HG03571 (cell line): ENCODE data around the gene DNAH6.

ENCODE experiments used
- ATAC-seq: cut with Tn5 transposase; IDR thresholded peaks from one replicate; pipeline ENCODE4 v1.9.1; 2021; ENCODE audit not compliant: unreplicated experiment

DNAH6 gene

DNA sequence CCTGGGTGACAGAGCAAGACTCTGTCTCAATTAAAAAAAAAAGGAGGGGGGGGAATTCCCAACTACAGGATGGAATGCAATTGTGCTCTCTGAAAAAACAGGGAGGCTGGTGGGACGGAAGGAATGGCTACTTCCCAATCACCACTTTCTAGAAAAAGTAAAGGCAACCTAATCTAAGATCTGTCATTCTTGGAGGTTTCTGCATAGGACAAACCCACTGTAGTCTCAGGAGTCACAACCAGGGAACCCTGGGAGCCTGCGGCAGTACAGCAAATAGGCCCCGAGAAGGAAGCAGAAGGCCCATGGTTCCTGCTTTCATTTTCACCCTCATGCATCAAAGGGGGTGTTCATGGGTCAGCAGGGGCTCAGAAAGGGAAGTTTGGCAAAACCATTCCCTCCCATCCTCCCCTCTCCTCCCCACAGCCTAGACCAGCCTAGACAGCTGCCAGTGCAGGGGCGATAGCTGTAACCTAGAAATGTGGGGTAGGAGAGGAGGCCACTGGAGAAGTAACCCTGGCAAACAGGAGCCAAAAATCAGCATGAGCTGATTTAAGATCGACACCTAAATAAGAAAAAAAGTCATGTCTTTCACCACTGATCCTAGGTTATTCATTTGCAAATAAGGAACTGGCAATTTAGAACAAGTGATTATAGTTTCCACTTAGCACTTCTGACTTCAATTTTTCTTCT lies 316.6 kb downstream of the DNAH6 start:
- ATAC-seq = peak; percentile 89

DNA sequence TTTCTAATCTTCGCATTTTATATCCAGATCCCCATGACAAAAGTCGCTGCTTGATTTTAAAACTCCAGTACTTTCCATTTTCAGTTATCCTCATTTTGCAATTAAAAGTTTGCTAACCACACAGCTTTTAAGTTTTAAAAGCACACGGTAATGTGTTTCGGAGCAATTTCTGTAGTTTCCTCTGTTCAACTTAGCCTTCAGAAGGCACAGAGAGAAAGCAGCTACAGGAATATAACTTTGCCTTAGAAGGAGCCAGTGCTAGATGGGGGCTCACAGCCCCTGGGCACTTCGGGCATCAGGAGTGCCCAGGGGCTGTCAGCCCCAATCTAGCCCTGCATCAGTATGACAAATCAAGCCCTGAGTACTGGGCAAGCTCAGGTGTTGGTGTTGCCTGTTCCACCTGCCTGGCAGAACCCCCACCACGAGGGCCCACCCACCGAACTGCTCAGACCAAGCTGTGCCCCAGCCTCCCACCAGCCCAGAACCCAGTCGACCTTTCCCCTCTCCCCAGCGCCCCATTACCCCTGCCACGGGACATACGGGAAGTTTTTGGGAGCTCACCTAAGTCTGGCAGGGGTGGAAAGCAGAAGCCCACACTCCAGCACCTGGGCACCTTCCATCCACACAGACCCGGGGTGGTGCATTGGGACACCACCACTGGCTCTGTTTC lies 317.3 kb downstream of the DNAH6 start:
- ATAC-seq = no peak

DNA sequence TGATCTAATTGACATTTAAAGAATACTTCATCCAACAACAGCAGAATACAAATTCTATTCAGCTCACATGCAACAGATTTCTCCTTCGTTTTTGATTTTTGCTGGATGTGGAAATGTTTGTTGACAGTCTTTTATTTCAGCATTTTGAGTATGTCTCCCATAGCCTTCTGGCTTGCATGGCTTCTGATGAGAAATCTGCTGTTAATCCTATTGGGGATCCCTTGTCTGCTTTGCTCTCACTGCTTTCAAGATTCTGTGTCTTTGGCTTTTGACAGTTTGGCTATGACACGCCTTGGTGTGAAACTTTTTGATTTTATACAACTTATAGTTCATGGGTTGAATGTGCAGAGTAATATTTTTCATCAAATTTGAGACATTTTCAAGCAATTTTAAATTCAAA lies 319.9 kb downstream of the DNAH6 start:
- no peak for ATAC-seq

DNA sequence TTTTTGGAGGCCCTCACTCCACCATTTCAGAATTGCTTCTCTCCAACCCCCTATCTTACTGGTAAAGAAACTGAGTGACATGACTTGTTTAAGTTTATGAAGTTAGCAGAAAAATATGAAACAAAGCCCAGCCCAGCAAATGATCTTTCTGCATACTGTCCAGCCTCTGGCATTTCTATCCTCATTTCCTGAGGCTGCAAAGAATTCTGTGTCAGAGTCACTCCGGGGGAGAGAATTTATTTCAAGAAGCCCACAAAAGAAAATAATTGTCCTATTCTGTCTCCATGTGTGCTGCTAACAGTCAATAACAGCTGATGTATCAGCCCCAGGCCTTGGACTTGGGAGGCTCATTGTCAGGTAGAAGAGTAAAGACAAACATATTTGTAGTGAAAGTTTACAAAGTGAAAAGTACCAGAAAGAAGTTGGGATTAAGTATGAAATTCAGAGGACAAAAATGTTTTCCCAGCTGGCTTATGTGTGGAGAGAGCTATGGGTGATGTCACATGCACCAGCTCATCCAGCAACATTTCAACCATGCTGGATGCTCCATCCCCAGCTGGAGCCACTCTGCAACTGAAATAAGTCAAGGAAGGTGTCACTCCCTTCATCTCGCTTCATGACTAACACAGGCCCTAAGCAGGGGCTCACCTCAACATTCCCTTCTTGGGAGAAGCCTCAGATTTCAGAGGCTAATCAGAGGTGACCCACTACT lies 322.3 kb downstream of the DNAH6 start:
- no peak for ATAC-seq

DNA sequence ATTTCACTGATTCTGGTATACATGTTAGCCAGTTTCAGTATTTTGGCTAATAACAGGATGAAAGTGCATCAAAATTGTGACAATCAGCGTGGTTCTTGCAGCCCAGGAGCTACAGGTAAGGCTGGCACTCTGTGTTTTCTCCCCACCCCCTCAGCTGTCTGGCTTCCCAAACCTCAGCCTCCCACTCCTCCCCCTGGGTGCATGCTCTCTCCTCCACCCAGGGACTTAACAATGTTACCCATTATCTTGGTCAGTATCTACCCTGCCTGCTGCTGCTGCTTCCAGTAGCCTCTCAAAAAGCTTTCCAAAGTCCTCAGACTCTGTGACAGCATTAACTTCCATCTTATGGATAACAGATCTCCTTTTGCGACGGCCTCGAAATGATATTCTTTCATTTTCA lies 323.6 kb downstream of the DNAH6 start:
- ATAC-seq = no peak

DNA sequence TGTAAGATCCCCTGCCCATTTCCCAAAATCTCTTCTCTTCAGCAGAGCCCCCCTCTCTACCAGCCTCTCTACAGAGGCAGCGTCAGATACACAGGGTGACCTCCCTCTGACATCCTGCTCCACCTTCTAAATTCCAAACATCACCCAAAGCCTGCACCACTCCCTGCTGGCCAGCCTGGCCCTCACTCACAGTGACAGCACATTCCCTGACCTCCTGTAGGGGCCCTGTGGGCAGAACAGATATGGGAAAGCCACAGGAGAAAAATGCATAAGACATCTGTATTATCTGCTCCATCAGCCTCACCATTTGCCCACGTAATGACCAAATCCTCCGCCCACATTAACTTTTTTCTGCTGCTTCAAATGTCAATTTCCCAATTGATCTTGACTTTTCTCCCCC lies 324.0 kb downstream of the DNAH6 start:
- ATAC-seq = no peak

DNA sequence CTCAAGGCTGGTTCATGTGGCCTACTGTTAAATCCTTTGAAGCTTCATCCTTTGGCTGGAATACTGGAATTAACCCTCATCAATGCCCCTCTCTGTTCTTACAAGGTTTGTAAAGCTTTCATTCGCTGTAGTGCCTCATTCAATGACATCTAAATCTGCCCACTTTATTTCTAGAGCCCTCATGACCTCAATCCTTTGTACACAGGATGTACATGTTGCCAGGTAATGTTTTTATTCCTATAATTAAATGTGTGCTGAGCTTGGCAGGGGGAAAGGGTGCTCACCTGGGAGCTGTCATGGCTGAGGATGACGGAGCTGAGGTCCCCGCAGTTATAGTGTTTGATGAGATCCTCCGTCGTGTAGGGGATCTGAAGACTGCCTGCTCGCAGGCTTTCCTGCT lies 325.3 kb downstream of the DNAH6 start:
- no peak for ATAC-seq

DNA sequence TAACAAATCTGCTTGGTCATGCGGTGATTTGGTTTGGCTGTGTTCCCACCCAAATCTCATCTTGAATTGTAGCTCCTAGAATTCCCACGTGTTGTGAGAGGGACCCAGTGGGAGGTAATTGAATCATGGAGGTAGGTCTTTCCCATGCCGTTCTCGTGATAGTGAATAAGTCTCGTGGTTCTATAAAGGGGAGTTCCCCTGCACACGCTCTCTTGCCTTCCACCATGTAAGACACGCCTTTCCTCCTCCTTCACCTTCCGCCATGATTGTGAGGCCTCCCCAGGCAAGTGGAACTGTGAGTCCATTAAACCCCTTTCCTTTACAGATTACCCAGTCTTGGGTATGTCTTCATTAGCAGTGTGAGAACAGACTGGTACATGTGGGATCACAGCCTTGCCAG lies 327.8 kb downstream of the DNAH6 start:
- no peak for ATAC-seq

DNA sequence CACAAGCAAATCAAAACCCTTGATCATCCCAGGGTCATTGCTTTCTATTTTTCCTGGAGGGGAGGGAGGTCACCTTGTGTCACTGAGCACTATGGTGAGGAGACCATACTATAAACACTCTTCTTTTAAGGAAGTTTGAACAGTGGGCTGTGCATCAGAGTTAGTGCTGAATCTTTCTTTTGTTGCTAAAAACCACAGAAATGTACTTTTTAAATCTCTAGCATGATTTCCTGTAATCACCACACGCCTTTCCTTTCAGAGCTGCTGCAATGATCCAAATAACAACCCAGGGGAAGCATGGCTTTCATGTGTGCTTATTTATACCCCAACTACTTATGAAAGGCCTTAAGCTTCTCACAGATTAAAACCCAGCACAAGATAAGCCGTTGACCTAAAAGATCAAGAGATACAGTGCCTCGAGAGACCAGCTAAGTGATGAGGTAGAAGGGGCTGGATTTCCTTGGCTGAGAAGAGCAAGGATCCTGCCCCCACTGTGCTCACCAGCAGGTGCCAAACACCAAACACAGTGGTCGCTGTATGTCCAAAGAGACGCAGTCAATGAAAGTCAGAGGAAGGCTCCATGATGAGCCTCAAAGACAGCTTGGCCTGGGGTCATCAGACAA lies 329.9 kb downstream of the DNAH6 start:
- no peak for ATAC-seq

DNA sequence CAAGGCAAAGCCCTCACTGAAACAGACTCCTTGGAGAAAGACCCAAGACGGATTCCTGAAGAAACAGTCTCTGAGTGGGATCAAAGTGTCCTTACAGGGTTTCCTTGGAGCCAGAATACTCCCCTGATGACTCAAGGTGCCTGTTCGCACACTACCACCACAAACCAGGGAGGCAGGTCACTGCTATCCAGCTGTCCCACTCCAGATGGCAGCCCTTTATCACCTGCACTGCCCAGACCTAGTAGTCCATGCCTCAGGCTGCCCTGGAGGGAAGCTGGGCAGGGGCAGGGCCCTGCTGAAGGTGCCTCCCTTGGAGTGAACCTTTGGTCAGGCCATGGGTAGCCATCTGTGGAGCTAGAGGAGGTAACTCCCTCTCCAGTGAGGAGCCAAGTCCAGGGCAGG lies 330.4 kb downstream of the DNAH6 start:
- ATAC-seq = no peak

DNA sequence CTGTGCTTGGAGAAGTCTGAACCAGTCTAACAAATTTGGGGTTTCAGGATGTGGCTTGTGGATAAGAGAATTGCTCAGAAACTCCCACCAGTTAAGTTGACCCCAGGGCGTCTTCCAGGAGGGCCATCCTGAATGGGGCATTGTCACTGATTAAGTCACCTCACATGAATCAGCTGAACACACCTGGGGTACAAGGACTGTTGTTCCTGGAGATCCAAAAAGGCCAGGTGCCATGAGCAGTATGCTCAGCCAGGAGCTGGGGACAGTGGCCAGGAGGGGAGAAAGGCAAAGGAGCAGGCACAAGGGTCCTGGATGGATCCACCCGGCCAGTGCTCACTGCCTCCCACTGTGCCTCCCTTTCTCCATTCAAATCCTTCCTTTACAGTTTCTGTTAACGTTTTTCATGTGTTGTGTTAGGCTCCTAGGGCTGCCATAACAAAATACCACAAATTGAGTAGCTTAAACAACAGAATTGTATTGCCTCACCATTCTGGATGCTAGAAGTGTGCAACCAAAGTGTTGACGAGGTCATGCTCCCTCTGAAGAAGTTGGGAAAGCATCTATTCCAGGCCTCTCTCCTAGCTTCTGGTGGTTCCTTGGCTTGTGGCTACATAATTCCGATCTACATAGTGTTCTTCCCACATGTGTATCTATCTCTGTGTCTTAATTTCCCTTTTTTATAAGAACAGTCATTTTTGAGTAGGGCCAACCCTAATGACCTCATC lies 331.2 kb downstream of the DNAH6 start:
- ATAC-seq = no peak

DNA sequence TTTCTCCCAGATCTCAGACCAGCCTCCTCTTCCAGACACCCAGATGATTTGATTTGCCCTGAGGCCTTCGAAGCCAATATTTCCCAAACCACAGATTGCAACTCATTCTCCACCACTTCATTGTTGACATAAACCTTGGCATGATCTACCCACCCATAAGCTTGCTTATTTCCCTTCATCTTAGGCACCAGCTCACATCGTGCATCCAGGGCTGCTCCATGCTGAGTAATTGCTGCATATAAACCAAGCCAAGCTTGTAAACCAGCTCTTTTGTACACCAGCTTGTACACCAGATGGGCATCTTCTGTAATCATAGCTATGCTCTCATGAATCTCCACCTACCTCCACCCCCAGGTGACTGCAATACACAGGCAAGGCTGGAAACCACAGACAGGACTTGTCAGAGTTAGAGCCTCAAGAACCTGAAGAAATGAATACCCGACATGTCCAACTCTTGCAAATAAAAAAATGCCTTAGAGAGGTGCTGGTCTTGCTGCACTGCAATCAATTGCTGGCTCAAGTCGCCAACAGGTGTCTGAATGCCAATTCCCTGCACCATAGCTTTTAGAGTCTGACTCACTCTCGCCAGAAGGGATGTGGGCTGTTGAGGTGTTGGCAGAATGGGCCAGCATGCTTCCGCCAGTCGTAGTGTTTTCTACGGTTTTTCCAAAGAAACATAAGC lies 333.1 kb downstream of the DNAH6 start:
- no peak for ATAC-seq

DNA sequence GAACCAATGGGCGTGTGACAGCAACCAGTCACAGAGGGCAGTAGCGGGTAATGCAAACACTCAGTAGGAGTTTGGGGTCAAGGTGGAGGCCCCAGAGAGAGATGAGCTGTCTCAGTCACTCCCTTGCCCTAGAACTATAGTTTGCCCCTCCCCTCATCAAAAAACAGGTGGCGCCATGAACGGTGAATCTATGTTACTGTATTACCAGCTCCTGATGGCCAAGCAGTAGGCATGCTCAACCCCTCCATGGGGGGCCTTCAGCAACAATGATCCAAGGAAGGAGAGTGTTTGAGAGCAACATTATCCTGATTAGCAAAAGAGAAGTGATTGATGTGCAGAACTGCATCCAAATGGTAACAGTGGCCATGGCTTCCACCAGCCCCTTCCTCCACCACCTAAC lies 334.2 kb downstream of the DNAH6 start:
- ATAC-seq = no peak

DNA sequence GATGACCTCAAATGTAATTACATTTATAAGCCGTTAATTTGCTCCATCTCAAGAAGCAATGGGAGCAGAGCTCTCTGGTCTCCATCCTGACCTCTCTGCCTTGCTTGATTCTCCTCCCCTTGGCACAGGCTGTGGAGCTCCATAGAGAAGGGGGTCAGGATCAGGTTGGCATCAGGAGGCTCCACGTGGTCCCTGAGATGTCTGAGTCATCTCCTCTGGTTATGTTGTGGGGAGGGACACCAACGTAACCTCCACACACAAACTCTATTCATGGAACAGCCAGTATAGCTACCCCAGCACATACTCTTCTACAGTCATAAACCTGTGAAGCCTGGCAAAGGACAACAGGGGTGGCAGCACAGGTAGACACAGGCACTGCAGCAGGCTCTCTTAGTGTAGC lies 335.6 kb downstream of the DNAH6 start:
- ATAC-seq = no peak

DNA sequence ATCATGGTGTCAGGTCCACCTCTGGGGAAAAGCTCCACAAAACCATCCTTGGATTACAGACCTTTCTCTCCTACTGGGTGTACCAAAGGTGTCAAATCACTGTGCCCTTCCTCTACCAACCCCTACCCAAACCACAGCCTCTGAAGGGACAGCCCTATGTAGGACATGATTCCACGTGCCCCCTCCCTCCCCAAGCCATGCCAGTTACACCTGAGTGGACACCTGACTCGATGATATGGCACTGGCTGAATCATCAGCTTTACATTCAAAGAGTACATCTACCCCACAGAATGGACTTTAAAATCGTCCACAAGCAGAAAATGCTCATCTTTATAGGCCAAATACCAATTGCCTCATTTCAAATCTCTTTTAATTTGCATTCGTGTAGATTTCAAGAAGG lies 338.6 kb downstream of the DNAH6 start:
- ATAC-seq = no peak

DNA sequence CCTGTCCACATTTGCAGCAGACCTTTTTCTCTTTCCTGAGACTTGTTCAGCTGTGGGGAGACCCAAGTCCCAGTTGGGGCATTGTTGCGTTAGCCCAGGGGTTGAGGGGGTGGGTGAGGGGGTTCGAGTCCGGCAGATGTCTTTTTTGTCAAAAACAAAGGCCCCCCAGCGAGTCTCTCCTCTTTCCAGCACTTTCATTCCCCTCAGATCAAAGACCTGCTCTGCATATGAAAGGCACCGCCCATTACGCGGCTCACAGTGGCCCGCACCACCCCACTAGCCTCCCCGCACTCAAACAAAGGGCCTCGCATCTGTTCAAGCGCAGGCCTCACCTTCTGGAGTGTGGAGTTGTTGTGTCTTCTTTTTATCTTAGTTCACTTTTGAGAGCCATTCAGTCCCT lies 339.4 kb downstream of the DNAH6 start:
- ATAC-seq = no peak

DNA sequence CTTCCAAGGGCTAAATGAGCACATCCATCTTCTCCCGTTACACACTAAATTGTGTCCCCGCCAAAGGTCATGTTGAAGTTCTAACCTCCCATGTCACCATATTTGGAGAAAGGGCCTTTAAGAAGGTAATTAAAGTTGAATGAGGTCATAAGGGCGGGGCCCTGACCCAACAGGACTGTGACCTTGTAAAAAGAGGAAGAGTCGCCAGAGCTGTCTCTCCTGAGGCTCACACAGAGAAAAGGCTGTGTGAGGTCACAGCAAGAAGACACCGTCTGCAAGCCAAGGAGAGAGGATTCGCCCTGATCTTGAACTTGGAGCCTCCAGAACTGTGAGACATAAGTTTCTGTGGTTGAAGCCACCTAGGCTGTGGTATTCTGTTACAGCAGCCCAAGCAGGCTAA lies 340.5 kb downstream of the DNAH6 start:
- peak; percentile 66 for ATAC-seq

DNA sequence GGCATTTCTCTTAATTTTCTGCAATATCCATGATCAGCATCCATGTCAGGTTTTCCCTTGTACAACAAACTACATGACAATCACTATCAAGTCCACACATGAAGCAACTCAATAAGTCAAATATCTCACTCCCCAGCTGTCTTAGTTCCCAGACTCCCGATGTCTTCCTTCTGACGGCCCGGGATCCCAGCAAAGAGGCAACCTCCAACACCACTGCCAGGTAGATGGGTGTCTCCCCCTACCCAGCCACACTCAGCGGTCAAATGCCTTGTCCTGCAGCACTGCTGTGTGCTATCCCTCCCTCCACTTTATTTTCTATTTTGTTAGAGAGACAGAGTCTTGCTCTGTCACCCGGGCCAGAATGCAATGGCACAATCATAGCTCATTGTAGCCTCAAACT lies 341.3 kb downstream of the DNAH6 start:
- no peak for ATAC-seq

DNA sequence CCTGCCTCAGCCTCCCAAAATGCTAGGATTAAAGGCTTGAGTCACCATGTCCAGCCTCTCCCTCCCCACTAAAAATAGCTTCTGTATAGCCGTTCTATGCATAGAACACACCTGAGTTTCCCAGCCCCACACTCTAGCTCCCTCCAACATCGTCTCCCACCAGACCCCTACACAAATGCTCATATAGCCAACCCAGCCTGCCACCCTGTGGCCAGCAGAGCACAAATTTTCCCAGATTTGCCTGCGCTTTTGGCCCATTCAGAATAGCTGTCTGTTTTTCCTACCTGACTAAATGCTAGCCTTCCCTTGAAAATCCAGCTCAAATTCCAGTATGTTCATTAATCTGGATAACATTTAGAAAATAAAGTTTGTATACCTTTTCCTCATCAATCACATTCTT lies 341.8 kb downstream of the DNAH6 start:
- no peak for ATAC-seq

DNA sequence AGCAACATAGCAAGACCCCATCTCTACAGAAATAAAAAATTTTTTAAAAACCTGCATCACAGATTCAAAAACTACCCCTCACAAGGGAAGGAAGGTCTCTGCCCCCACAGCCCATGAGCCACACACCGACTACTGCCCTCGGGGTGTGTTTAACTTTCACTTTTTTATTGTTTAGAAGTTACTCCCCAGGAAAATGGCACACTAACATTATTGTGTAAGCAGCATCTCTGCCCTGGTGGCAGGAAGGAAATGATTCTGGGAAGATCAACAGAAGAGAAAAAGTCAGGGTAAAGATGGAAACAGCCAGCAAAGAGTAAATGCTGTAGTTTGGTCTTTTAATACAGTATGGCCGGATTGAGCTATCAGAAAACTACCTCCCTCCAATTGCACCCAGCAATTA lies 342.6 kb downstream of the DNAH6 start:
- no peak for ATAC-seq

DNA sequence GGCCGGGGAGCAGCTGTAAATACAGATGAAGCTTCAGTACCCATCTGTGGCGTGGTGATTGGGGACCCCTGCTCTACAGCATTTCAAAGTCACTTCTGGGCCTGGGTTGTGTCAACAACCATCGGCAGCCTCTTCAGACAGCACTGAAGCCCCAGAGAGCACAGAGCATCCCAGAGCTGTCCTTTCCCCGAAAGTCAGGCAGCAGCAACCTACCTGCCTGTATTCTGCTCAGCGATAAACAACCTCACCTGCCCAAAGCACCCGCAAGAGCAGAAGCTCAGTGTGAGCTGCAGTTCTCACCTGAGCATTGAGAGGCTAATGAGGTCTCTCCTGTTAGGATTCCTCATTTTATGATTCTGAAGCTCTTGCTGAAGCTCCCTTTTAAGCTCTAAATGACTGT lies 345.2 kb downstream of the DNAH6 start:
- ATAC-seq = no peak
